Measurements from ENCODE around the gene ALLC. TPM values are rescaled to one million over a fixed set of nuclear protein-coding genes. Genes with fewer than 3 reads are reported as not detected.

ALLC gene
- total and polyA plus RNA-seq, 2 experiments from 2014 or later, result not detected

DNA sequence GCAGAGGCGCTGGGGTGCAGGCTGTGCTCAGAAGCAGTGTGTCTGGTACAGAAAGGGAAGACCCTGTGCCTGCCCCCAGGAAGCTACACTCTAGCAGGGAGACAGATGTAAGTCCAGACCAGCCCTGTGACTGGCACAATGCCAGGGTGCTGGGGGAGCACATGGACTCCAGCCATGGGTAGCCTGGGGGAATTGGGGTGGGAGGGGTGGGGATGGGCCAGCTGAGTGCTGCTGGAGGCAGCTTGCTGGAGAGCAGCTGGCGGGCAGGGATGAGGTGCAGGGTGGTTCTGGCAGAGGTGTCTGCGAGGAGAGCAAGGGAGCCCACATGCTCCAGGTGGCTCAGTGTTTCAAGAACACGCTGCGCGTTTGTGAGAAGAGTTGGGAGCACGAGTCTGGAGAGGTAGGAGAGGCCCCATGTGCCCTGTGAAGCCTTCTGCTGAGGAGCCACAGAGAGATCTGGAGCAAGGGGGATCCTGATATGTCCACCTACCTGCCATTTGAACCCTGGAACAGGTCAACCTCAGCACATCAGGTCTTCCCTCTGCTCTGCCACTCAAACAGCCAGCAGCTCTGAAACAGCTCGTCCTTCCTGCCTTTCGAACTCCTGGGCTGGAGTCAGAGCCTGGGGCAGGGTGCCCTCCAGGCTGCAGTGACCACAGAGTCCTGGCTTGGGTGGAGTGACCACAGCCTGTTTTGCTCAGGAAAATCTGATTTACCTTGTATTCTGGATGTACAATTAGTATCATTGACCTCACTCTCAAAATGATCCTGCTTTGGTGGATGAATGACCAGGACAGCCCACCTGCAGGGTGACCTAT is 15.1 kb downstream of the ALLC start:
- TF ChIP-seq, protein P1, sequence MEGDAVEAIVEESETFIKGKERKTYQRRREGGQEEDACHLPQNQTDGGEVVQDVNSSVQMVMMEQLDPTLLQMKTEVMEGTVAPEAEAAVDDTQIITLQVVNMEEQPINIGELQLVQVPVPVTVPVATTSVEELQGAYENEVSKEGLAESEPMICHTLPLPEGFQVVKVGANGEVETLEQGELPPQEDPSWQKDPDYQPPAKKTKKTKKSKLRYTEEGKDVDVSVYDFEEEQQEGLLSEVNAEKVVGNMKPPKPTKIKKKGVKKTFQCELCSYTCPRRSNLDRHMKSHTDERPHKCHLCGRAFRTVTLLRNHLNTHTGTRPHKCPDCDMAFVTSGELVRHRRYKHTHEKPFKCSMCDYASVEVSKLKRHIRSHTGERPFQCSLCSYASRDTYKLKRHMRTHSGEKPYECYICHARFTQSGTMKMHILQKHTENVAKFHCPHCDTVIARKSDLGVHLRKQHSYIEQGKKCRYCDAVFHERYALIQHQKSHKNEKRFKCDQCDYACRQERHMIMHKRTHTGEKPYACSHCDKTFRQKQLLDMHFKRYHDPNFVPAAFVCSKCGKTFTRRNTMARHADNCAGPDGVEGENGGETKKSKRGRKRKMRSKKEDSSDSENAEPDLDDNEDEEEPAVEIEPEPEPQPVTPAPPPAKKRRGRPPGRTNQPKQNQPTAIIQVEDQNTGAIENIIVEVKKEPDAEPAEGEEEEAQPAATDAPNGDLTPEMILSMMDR (IDR thresholded peaks at IDR 0.05; ENCODE audit: low read depth, low read length), result no peak
- no peaks in the 10 kb centered on the region for H3K36me3 ChIP-seq
- no peak overlapping the region for H3K27ac ChIP-seq
- DNase-seq (ENCODE audit: low read depth in 1 of 2, low spot score in 1 of 2), result no peak
- no peak overlapping the region for H3K4me3 ChIP-seq
- no peaks in the 10 kb centered on the region for H3K4me1 ChIP-seq (ENCODE audit: low read depth)
- H3K27me3 ChIP-seq, result no peaks in the 10 kb centered on the region
- no peaks in the 10 kb centered on the region for H3K9me3 ChIP-seq (ENCODE audit: low read depth)

DNA sequence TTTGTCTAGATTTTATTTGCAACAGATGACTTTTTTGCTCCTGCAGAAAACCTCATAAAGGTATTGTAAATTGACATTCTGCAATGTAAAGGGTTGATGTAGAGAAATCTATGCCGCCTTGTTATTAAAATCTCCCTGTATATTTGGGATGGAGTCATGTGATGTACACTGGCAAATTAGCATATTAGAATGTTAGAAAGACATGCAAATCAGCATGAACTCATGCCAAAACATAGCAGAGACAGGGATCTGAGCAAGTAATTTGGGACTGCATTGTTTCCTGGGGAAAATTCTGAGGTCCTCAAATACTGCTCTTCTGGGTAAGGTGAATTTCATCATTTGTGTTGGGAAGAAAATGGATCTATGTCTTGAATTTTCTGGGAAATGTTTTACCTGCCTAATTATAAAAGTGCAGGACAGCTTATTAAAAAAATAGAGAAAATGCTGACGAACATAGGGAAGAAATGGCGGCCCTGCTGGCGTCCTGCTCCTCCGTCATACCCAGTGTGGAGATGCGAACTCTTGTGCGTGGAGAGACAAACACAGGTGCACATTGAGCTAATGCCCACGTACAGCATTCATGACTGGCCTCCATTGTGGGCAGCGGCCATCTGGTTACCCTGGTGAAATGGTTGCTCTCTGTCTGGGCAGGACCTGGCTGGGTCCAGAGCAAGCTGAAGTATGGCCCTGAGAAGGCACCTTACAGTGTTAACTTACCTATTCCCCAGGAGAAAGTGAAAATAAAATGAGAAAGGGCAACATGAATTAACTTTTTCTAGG is 16.3 kb downstream of the ALLC start:
- Histone ChIP-seq H3K4me1 (ENCODE audit: low read depth) (no peaks in the 10 kb centered on the region), H3K27ac (no peak overlapping the region), H3K9me3 (ENCODE audit: low read depth) (no peaks in the 10 kb centered on the region), H3K27me3 (no peaks in the 10 kb centered on the region), H3K36me3 (no peaks in the 10 kb centered on the region), H3K4me3 (no peak overlapping the region)
- TF ChIP-seq, protein P1 (IDR thresholded peaks at IDR 0.05; ENCODE audit: low read depth, low read length), result no peak
- no peak for DNase-seq (ENCODE audit: low read depth in 1 of 2, low spot score in 1 of 2)

DNA sequence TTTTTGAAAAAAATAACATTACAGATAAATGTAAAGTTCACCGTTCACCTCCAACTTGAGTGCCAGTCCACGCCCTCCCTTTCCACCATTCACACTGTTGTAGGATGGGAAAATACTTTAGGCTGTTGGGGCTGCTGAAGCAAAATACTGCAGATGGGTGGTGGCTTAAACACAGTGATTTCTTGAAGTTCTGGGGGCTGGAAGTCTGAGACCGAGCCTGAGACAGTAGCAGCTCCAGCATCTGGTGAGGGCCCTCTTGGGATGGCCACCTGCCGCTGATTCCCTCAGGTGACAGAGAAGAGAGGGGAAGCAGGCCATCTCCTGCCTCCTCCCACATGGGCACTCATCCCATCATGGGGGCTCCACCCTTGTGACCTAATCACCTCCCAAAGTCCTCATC is 17.7 kb downstream of the ALLC start:
- H3K27ac ChIP-seq, result no peak overlapping the region
- no peak overlapping the region for H3K4me3 ChIP-seq
- TF ChIP-seq, protein P1 (IDR thresholded peaks at IDR 0.05; ENCODE audit: low read depth, low read length), result no peak
- H3K27me3 ChIP-seq, result no peaks in the 10 kb centered on the region
- no peaks in the 10 kb centered on the region for H3K36me3 ChIP-seq
- DNase-seq (ENCODE audit: low read depth in 1 of 2, low spot score in 1 of 2), result no peak
- H3K4me1 ChIP-seq (ENCODE audit: low read depth), result no peaks in the 10 kb centered on the region
- no peaks in the 10 kb centered on the region for H3K9me3 ChIP-seq (ENCODE audit: low read depth)

DNA sequence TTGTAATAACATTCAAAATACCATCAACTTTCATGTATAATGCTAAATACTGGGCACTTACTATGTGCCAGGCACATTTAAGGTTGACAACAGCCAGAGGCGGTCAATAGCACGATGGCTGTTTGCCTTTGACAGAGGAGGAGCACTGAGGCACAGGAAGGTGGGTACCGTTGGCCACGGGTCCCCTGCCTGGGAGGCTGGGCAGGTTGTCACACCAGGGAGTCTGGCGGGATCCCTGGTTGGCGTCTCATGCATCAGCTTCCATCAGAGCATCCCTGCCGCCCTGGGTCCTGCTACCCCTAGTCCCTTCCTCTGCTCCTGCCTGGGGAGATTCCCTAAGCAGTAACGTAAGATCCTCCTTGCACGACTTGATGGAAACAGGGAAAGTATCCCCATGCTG is 19.4 kb downstream of the ALLC start:
- no peak for DNase-seq (ENCODE audit: low read depth in 1 of 2, low spot score in 1 of 2)
- H3K36me3 ChIP-seq, result no peaks in the 10 kb centered on the region
- no peaks in the 10 kb centered on the region for H3K4me1 ChIP-seq (ENCODE audit: low read depth)
- no peaks in the 10 kb centered on the region for H3K27me3 ChIP-seq
- H3K27ac ChIP-seq, result no peak overlapping the region
- TF ChIP-seq, protein P1 (IDR thresholded peaks at IDR 0.05; ENCODE audit: low read depth, low read length), result no peak
- no peaks in the 10 kb centered on the region for H3K9me3 ChIP-seq (ENCODE audit: low read depth)
- no peak overlapping the region for H3K4me3 ChIP-seq

DNA sequence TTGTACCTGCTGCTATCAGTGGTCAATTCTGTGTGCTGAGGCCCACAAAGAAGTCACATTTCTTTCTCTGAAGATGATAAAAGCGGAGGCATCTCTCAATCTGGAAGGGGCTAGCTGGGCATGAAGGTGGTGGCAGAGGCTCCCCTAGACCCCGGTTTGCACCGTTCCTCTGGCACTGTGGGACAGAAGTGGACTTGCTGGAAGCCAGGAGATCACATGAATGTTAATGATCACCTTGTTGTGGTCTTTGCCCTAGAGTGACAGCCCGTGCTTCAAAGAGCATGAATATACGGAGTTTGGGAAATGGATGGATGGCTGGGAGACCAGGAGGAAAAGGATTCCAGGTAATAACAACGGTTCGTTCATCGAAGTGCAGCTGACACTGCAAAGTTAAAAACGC is 20.2 kb downstream of the ALLC start:
- no peaks in the 10 kb centered on the region for H3K4me1 ChIP-seq (ENCODE audit: low read depth)
- DNase-seq (ENCODE audit: low read depth in 1 of 2, low spot score in 1 of 2), result no peak
- H3K36me3 ChIP-seq, result no peaks in the 10 kb centered on the region
- no peak overlapping the region for H3K27ac ChIP-seq
- no peaks in the 10 kb centered on the region for H3K9me3 ChIP-seq (ENCODE audit: low read depth)
- H3K27me3 ChIP-seq, result no peaks in the 10 kb centered on the region
- TF ChIP-seq, protein P1 (IDR thresholded peaks at IDR 0.05; ENCODE audit: low read depth, low read length), result no peak
- H3K4me3 ChIP-seq, result no peak overlapping the region

Data from cardiac muscle cell (in vitro differentiated cells and primary cell).